Epithelial cell of proximal tubule (primary cell): ENCODE measurements around the gene SMCO2. TPM values are rescaled to one million over a fixed set of nuclear protein-coding genes. Genes with fewer than 3 reads are reported as not detected.

Experiments used
- DNase-seq: peaks from one replicate; pipeline ENCODE4 v3.0.0-alpha.2; 2011; ENCODE audit warnings: low read depth
- H3K4me3 ChIP-seq: 2 replicates; pipeline ENCODE4 v1.5.1; 2011; ENCODE audit warnings: low read depth, mild to moderate bottlenecking, low read length
- CTCF ChIP-seq: conservative IDR thresholded peaks from 2 replicates; pipeline ENCODE4 v1.5.1; 2012; ENCODE audit warnings: low read depth, mild to moderate bottlenecking, low read length
- total RNA-seq: library from RNA; depleted of rRNA; stranded (reverse); fragments of >200 nt; gene quantifications from 2 replicates; pipeline ENCODE4 v1.2.3, GENCODE V29; 2015

SMCO2 gene
- total RNA-seq, 1 donor from 2014 or later = not detected

- DNase-seq = no peak
- no peak for TF ChIP-seq CTCF
- no peak overlapping the region for H3K4me3 ChIP-seq
These were observed 64.6 kb downstream of the SMCO2 start for GRCh38 chr12:27511031-27511722.

DNA sequence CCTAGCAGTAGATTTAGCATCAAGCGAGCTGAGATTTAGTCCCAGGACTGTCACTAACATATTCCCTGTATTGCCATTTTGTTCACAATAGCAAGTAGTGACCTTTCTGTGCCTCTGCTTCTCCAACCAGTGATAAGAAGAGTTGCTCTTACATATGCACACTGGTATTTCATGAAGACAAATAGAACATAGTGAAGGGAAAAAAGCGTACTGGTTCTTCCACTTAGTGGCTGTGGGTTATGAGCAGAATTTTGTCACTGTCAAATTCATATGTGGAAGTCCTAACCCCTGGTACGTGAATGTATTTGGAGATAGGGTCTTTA is 65.1 kb downstream of the SMCO2 start:
- H3K4me3 ChIP-seq = no peak overlapping the region
- no peak for DNase-seq
- no peak for TF ChIP-seq CTCF

DNA sequence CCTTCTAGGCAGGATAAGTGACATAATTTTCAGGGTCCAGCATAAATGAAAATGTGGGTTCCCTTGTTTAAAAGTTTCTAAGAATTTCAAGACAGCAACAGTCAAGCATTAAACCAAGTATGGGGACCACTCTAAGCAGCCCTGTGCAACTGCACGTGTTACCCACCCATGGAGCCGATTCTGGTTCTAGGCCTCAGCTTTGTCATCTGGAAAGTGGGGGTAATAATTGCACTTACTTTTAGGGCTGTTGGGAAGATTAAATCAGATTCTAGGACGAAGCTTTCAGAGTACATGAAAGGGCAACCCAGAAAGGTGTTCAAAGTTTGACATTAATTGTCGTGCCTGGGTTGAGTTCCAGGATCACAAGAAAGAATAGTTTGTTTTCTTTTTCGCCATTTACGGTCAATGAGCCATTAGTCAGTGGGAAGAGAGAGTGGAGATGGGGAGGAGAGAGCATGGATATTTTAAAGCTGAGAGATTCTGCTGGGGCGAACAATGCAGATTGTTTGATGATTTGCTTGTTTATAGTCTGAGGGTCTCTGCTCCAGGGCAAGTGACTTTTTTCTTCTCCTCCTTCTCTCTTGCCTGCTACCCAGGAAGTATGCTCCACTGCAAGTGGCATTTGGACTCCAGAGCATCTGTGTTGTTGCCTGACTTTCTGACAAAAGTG is 66.8 kb downstream of the SMCO2 start:
- no peak for DNase-seq
- no peak overlapping the region for H3K4me3 ChIP-seq
- no peak for TF ChIP-seq CTCF

- no peak for TF ChIP-seq CTCF
- peak; percentile 97 for DNase-seq
- H3K4me3 ChIP-seq = no peak overlapping the region
These were observed 69.1 kb downstream of the SMCO2 start for GRCh38 chr12:27515671-27516070.

DNA sequence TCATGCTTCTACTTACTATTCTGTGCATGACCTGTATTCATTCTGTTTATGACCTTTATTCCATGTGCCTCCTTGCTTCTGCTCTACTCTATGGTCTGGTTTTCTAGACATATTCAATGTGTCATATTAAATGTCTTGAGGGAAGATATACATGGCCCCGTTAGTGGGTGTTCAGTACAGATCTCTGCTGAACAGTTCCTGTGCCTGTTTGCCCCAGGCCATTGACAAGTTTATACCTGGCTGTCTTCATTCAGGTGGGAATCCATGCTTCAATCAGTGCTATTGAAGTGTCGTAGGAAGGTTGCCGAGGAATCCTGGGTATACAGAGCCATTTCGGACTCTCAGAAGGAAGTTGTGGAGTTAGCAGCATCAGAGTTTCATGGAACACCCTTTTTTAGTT is 70.1 kb downstream of the SMCO2 start:
- no peak overlapping the region for H3K4me3 ChIP-seq
- no peak for TF ChIP-seq CTCF
- no peak for DNase-seq

- H3K4me3 ChIP-seq = no peak overlapping the region
- no peak for DNase-seq
- no peak for TF ChIP-seq CTCF
These were observed 71.0 kb downstream of the SMCO2 start for GRCh38 chr12:27517546-27517945.

DNA sequence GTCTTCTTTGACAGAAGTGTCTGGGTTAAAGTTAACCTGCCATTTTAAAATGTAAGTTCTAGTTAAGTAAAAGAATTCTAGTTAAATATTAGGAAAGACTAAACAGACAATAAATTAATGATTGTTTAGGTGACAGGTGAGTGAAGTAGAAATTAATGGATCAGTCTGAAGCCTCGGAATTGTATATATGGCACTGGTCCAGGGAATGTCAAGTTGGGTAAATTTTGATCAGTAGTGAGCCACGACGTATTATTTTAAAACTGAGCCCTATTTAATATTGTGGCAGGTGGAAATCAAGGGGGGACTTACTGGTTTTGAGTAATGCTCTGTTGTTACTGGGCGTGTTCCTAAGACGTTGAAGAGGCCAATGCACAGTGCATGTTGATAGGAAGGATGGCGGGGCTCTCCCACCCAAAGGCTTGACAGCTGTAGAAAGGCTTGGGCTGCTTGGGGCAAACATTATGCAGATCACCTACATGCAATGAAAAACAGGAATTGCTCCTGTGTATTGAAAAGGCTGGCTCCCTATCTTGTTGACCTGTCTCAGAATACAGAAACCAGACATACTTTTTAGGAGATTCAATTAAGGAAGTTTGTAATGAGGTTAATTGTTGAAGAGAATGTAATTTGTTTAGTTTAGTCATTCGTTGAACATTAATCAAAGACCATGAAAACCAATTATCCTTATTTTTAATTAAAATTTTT is 71.6 kb downstream of the SMCO2 start:
- no peak for TF ChIP-seq CTCF
- DNase-seq = no peak
- no peak overlapping the region for H3K4me3 ChIP-seq
